Measurements from ENCODE around the gene TMPRSS6. TPM values are rescaled to one million over a fixed set of nuclear protein-coding genes. Genes with fewer than 3 reads are reported as not detected.

TMPRSS6 gene
- total RNA-seq, 2 experiments from 2014 or later: 10.7 to 10.9 TPM

GRCh38 chr22:37123649-37124048 lies 14.1 kb upstream of the TMPRSS6 start:
- Mint-ChIP-seq H3K4me1 (ENCODE audit: low read depth) (peaks cover 60% of the 10 kb centered on the region), H3K27me3 (ENCODE audit: low read depth) (no peaks in the 10 kb centered on the region), H3K27ac (peak overlapping the region; percentile 99), H3K9me3 (no peaks in the 10 kb centered on the region), H3K36me3 (ENCODE audit: low read depth) (peaks cover 37% of the 10 kb centered on the region), H3K4me3 (no peak overlapping the region)
- no peak for DNase-seq
- CTCF ChIA-PET: interaction anchor here (1.1 to 5.3 kb wide), 6 partner anchors 25 to 78 kb away, joined by 3 to 42 read pairs (median 12); partner anchors contain the start of gene IL2RB
- intact Hi-C loops (cut with micrococcal nuclease): no loop called here

DNA sequence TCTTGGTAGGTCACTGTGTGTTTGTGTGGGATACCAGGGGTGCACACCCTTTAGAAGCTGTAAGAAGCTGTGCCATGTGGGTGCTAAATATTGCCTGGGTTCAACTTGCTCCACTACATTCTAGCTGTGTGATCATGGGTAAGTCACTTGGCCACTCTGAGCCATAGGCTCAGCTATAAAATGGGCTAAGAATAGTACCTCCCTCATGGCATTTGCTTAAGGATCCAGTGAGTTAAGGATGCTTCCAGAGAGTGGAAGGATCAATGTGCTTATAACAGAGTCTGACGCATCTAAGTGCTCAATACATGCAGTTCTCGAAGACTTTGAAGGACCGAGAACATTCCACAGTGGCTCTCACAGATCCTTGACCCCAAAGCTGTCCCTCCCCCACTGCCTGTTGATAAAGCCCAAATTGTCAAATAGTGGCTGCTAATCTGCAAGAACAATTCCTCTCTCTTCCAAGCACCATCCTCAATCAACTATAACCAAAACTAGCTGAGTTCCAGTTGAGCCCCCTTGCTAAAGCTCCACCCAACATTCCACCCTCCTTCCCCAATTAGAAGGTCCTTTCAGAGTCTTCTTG lies 13.2 kb upstream of the TMPRSS6 start:
- CTCF ChIA-PET: interaction anchor here (0.8 to 5.3 kb wide), 13 partner anchors 13 to 138 kb away, joined by 3 to 42 read pairs (median 5); partner anchors contain the start of gene IL2RB
- H3K27me3 Mint-ChIP-seq (ENCODE audit: low read depth): no peaks in the 10 kb centered on the region
- no peaks in the 10 kb centered on the region for H3K9me3 Mint-ChIP-seq

DNA sequence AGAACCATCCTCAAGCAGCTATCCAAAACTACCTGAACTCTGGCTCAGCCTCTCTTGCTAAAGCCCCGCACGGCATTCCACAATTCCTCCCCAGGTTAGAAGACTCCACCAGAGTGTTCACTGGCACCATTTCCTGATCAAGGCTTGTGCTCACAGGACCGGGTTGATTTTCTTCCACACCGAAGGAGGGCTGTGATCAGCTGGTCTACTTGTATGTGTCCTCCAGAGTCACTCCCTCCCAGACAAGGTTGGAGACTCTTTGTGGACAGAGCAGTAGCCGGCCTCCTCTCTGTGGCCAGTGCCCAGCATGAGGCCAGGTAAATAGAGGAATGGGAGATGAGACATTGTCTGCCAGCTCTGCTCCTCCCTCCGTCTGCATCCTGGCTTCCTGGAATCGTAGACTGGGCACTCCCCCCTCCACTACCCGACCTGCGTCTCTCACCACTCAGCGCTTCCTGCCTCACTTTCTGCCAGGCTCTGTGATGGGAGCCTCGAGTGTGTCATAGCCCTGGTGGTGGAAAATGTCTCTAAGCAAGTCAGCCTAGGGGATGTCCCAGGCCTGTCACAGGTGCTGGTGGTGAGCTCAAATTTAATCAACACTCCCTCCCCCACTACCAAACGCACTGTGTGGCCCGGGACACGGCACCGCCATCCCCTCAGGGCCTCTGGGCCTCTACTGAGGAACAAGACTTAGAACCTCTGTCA lies 12.5 kb upstream of the TMPRSS6 start:
- peak overlapping the region; percentile 99 for H3K27ac Mint-ChIP-seq
- DNase-seq: peak; percentile 98
- CTCF ChIA-PET: interaction anchor here (0.8 to 5.3 kb wide), 15 partner anchors 14 to 138 kb away, joined by 3 to 42 read pairs (median 5); partner anchors contain the start of gene IL2RB
- peaks cover 73% of the 10 kb centered on the region for H3K4me1 Mint-ChIP-seq (ENCODE audit: low read depth)
- H3K4me3 Mint-ChIP-seq: peak overlapping the region; percentile 85
- H3K27me3 Mint-ChIP-seq (ENCODE audit: low read depth): no peaks in the 10 kb centered on the region
- peaks cover 33% of the 10 kb centered on the region for H3K36me3 Mint-ChIP-seq (ENCODE audit: low read depth)
- no peaks in the 10 kb centered on the region for H3K9me3 Mint-ChIP-seq
- intact Hi-C loops (cut with micrococcal nuclease): loop anchor here (1.0 kb wide), 9 partner anchors 16 to 593 kb away; partner anchors contain the start of genes EIF3D, GGA1 and IL2RB

More for the DNA sequence above, 13.2 kb upstream of the TMPRSS6 start:
- DNase-seq: no peak
- Mint-ChIP-seq H3K36me3 (ENCODE audit: low read depth) (peaks cover 38% of the 10 kb centered on the region), H3K4me3 (peak overlapping the region; percentile 85), H3K4me1 (ENCODE audit: low read depth) (peaks cover 70% of the 10 kb centered on the region), H3K27ac (peak overlapping the region; percentile 99)
- intact Hi-C loops (cut with micrococcal nuclease): loop anchor here (1.0 kb wide), 9 partner anchors 16 to 593 kb away; partner anchors contain the start of genes EIF3D, GGA1 and IL2RB

- Mint-ChIP-seq H3K36me3 (ENCODE audit: low read depth) (peaks cover 24% of the 10 kb centered on the region), H3K9me3 (no peaks in the 10 kb centered on the region), H3K4me1 (ENCODE audit: low read depth) (peaks cover 76% of the 10 kb centered on the region), H3K4me3 (peak overlapping the region; percentile 85), H3K27me3 (ENCODE audit: low read depth) (no peaks in the 10 kb centered on the region), H3K27ac (peak overlapping the region; percentile 99)
- intact Hi-C loops (cut with micrococcal nuclease): no loop called here
- CTCF ChIA-PET: interaction anchor here (0.8 to 5.3 kb wide), 6 partner anchors 20 to 78 kb away, joined by 3 to 42 read pairs (median 20); partner anchors contain the start of gene IL2RB
- DNase-seq: peak; percentile 26
Observed at GRCh38 chr22:37120569-37121340, 11.2 kb upstream of the TMPRSS6 start.

- Mint-ChIP-seq H3K36me3 (ENCODE audit: low read depth) (peaks cover 22% of the 10 kb centered on the region), H3K27me3 (ENCODE audit: low read depth) (no peaks in the 10 kb centered on the region), H3K9me3 (no peaks in the 10 kb centered on the region), H3K27ac (peak overlapping the region; percentile 99), H3K4me3 (peak overlapping the region; percentile 36), H3K4me1 (ENCODE audit: low read depth) (peaks cover 74% of the 10 kb centered on the region)
- DNase-seq: peak; percentile 54
- CTCF ChIA-PET: interaction anchor here (0.6 to 5.3 kb wide), 6 partner anchors 19 to 580 kb away, joined by 3 to 42 read pairs (median 16); partner anchors contain the start of gene IL2RB
- intact Hi-C loops (cut with micrococcal nuclease): no loop called here
Observed at GRCh38 chr22:37119872-37120271, 10.4 kb upstream of the TMPRSS6 start.

- Mint-ChIP-seq H3K9me3 (no peaks in the 10 kb centered on the region), H3K4me3 (no peak overlapping the region), H3K27me3 (ENCODE audit: low read depth) (no peaks in the 10 kb centered on the region), H3K36me3 (ENCODE audit: low read depth) (peaks cover 19% of the 10 kb centered on the region), H3K27ac (peak overlapping the region; percentile 54), H3K4me1 (ENCODE audit: low read depth) (peaks cover 56% of the 10 kb centered on the region)
- CTCF ChIA-PET: interaction anchor here (0.9 to 1.4 kb wide), 3 partner anchors 12 to 82 kb away, joined by 3 to 4 read pairs (median 3); no protein-coding TSS in a partner anchor
- intact Hi-C loops (cut with micrococcal nuclease): no loop called here
- no peak for DNase-seq
Observed at GRCh38 chr22:37118083-37118482, 8.6 kb upstream of the TMPRSS6 start.

- no peaks in the 10 kb centered on the region for H3K9me3 Mint-ChIP-seq
- peaks cover 14% of the 10 kb centered on the region for H3K36me3 Mint-ChIP-seq (ENCODE audit: low read depth)
- peaks cover 48% of the 10 kb centered on the region for H3K4me1 Mint-ChIP-seq (ENCODE audit: low read depth)
- no peaks in the 10 kb centered on the region for H3K27me3 Mint-ChIP-seq (ENCODE audit: low read depth)
- no peak for DNase-seq
- H3K4me3 Mint-ChIP-seq: no peak overlapping the region
- no peak overlapping the region for H3K27ac Mint-ChIP-seq
- intact Hi-C loops (cut with micrococcal nuclease): no loop called here
- CTCF ChIA-PET: interaction anchor here (1.1 to 1.4 kb wide), 2 partner anchors 11 to 83 kb away, joined by 3 to 4 read pairs; no protein-coding TSS in a partner anchor
Observed at GRCh38 chr22:37117092-37117491, 7.6 kb upstream of the TMPRSS6 start.

DNA sequence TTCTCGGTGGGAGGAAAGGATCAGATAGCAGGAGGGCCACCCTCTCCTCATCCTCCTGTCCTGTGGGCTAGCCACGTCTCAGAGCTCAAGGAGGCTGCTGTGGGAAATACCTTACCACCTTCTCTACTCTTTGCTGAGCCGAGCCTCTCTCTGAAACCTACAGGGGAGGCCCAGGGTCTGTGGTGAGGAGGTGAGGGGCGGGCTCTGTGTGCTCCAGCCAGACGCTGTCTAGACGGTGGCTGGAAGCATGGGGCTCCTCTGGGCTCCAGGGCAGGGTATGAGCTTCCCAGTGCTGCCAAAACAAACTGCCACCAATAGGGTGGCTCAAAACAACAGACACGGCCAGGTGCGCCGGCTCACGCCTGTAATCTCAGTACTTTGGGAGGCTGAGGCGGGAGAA lies 5.5 kb upstream of the TMPRSS6 start:
- CTCF ChIA-PET: interaction anchor here (0.8 to 1.2 kb wide), 2 partner anchors 35 to 38 kb away, joined by 3 to 4 read pairs; no protein-coding TSS in a partner anchor
- DNase-seq: no peak
- intact Hi-C loops (cut with micrococcal nuclease): no loop called here
- Mint-ChIP-seq H3K4me3 (no peak overlapping the region), H3K9me3 (no peaks in the 10 kb centered on the region), H3K36me3 (ENCODE audit: low read depth) (peaks cover 11% of the 10 kb centered on the region), H3K27ac (no peak overlapping the region), H3K27me3 (ENCODE audit: low read depth) (no peaks in the 10 kb centered on the region), H3K4me1 (ENCODE audit: low read depth) (peaks cover 35% of the 10 kb centered on the region)

DNA sequence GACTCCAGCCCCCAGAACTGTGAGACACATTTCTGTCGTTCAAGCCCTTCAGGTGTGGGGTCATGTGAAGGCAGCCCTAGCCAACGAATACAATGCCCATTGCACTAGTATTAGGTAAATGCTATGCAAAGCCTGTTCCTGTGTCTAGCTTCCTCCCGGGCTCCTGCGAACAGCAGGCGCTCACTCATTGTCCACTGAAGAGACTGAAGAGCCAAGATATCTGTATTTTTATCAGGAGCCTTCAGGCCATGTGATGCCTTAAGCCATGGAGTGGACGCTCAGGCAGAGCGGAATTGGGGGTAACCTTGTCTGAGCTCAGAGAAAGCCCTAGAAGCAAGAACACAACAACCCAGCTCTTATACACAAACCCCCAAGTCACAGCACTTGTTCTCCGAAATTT lies 4.2 kb upstream of the TMPRSS6 start:
- Mint-ChIP-seq H3K9me3 (no peaks in the 10 kb centered on the region), H3K27ac (no peak overlapping the region), H3K4me3 (no peak overlapping the region), H3K27me3 (ENCODE audit: low read depth) (no peaks in the 10 kb centered on the region), H3K4me1 (ENCODE audit: low read depth) (peaks cover 23% of the 10 kb centered on the region), H3K36me3 (ENCODE audit: low read depth) (peaks cover 4% of the 10 kb centered on the region)
- DNase-seq: no peak
- intact Hi-C loops (cut with micrococcal nuclease): no loop called here
- CTCF ChIA-PET: interaction anchor here (1.2 kb wide), 1 partner anchor 37 kb away, joined by 4 read pairs; no protein-coding TSS in a partner anchor

DNA sequence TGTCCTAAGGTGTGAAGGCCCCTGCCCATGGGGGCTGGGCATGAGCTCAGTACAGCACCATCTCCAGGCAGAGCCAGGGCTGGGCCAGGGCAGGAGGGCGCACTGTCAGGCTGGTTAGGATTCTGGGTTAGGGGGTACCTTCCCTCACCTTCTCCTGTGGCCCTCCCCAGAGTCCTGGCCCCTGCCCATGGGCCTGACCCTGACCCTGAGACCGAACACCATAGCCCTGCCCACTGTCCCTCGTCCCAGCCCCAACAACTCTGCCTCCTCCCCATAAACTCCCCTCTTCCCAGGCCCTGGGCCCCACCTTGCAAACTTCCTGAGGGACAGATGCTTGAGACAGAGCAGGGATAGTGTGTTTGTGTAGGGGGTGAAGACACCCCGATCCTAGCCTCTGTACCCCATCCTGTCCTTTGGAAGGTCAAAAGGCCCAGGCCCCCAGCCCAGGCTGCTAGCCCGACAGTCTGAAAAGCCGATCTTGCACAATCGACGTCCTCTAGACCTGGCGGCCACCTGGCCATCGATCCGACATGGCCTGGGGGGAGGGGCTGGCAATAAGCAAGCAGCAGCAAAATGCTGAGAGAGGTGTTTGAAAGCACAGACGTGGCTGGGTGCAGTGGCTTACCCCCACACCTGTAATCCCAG lies 2.7 kb upstream of the TMPRSS6 start:
- intact Hi-C loops (cut with micrococcal nuclease): no loop called here
- Mint-ChIP-seq H3K4me3 (no peak overlapping the region), H3K9me3 (no peaks in the 10 kb centered on the region), H3K36me3 (ENCODE audit: low read depth) (no peaks in the 10 kb centered on the region), H3K4me1 (ENCODE audit: low read depth) (peaks cover 7% of the 10 kb centered on the region), H3K27ac (no peak overlapping the region), H3K27me3 (ENCODE audit: low read depth) (no peaks in the 10 kb centered on the region)
- DNase-seq: no peak
- CTCF ChIA-PET: interaction anchor here (0.7 kb wide), 1 partner anchor 30 kb away, joined by 3 read pairs; no protein-coding TSS in a partner anchor

DNA sequence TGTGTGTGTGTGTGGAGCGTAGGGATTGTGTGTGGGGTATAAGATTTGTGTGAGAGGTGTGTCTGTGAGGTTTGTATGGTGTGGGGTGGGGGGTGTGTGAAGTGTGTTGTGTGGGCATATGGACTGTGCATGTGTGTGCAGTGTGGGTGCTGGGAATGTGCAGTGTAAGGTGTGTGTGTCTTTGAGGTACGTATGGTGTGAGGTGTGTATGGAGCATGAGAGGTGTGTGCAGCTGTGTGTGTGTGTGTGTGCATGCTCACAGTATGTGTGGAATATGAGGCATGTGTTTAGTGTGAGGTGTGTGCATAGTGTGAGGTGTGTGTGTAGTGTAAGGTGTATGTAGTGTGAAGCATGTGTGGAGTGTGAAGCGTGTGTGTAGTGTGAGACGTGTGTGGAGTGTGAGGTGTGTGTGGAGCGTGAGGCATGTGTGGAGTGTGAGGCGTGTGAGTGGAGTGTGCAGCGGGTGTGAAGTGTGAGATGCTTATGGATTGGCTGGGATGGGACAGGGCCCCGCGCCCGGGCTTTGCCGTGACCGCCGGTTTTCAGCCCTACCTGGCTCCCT lies 1.7 kb upstream of the TMPRSS6 start:
- Mint-ChIP-seq H3K4me1 (ENCODE audit: low read depth) (peaks cover 5% of the 10 kb centered on the region), H3K9me3 (no peaks in the 10 kb centered on the region), H3K4me3 (no peak overlapping the region), H3K27me3 (ENCODE audit: low read depth) (no peaks in the 10 kb centered on the region), H3K36me3 (ENCODE audit: low read depth) (no peaks in the 10 kb centered on the region), H3K27ac (no peak overlapping the region)
- CTCF ChIA-PET: no interaction called here
- intact Hi-C loops (cut with micrococcal nuclease): no loop called here
- no peak for DNase-seq
